ENCODE results near the gene MAGI2. TPM values are rescaled to one million over a fixed set of nuclear protein-coding genes. Genes with fewer than 3 reads are reported as not detected.

The MAGI2 gene
- total and polyA plus RNA-seq, 2 experiments from 2014 or later, result 10.4 to 26.4 TPM

GRCh38 chr7:78267141-78267540 lies 1186.3 kb downstream of the MAGI2 start:
- DNase-seq (ENCODE audit: low spot score) (no peak), ATAC-seq (no peak)
- Mint-ChIP-seq H3K4me1 (peaks cover 16% of the 10 kb centered on the region), H3K36me3 (ENCODE audit: low read depth) (peaks cover 4% of the 10 kb centered on the region; the same call in 2 of the 3 replicates), H3K27me3 (ENCODE audit: insufficient read depth, low read depth, poor library complexity) (peaks cover 3% of the 10 kb centered on the region), H3K4me3 (no peak overlapping the region), H3K27ac (no peak overlapping the region), H3K9me3 (peaks cover 5% of the 10 kb centered on the region; the same call in 2 of the 3 replicates)
- H3K4me2 ChIP-seq, result no peak overlapping the region
- no peak overlapping the region for H2AFZ ChIP-seq
- TF ChIP-seq POLR2AphosphoS5 (IDR thresholded peaks at IDR 0.05; ENCODE audit: low read depth), result no peak
- no peak for TF ChIP-seq STAT1 (IDR thresholded peaks at IDR 0.05; ENCODE audit: unreplicated experiment)
- TF ChIP-seq CREB1 (CRISPR knock-in tag; IDR thresholded peaks at IDR 0.05; ENCODE audit: low read depth), result no peak
- TF ChIP-seq JUNB (IDR thresholded peaks at IDR 0.05; ENCODE audit: unreplicated experiment), result no peak
- TF ChIP-seq ZNF114 (CRISPR knock-in tag; IDR thresholded peaks at IDR 0.05), result no peak
- TF ChIP-seq ZNF331 (CRISPR knock-in tag; IDR thresholded peaks at IDR 0.05; ENCODE audit: low read depth), result no peak
- TF ChIP-seq EZH2 (IDR thresholded peaks at IDR 0.05; ENCODE audit: low read depth, unreplicated experiment), result no peak
- TF ChIP-seq CTCF (conservative IDR thresholded peaks at IDR 0.05; ENCODE audit: low read depth in 2 of 2), result no peak
- TF ChIP-seq NANOG (IDR thresholded peaks at IDR 0.05; ENCODE audit: borderline replicate concordance), result no peak
- no peak for TF ChIP-seq ZNF462 (CRISPR knock-in tag; IDR thresholded peaks at IDR 0.05)
- H3K27ac ChIP-seq (ENCODE audit: low read depth), result no peak overlapping the region
- no peaks in the 10 kb centered on the region for H3K79me2 ChIP-seq (replicated peaks; ENCODE audit: insufficient read depth)
- H3K9me2 ChIP-seq (ENCODE audit: insufficient read depth), result peaks cover 3% of the 10 kb centered on the region; the same call in 1 of the 2 replicates
- H3K4me3 ChIP-seq, result no peak overlapping the region
- H3K27me3 ChIP-seq (ENCODE audit: insufficient read depth), result no peaks in the 10 kb centered on the region
- no peaks in the 10 kb centered on the region for H3K36me3 ChIP-seq (ENCODE audit: insufficient read depth)
- no peaks in the 10 kb centered on the region for H3F3A ChIP-seq (replicated peaks; ENCODE audit: low read depth)
- no peaks in the 10 kb centered on the region for H4K20me1 ChIP-seq (replicated peaks; ENCODE audit: insufficient read depth)
- no peaks in the 10 kb centered on the region; the same call in 1 of the 2 replicates for H3K4me1 ChIP-seq (ENCODE audit: insufficient read depth)
